NOMO-1 treated with dmso at 0.1 percent for 144 hours (cell line): ENCODE data around the gene PCAT7.
A peak's percentile ranks its signal among the peaks of the same experiment; 100 is the strongest.
"Not testable (repeated sequence)": the region's sequence is repeated elsewhere in the genome, so short reads cannot be mapped to it uniquely, and the experiment has no call there.

Source experiments
- DNase-seq: peaks from one replicate; lab custom pipeline; 2025; ENCODE audit not compliant: unreplicated experiment; lab: John Stamatoyannopoulos, UW

The PCAT7 gene

DNA sequence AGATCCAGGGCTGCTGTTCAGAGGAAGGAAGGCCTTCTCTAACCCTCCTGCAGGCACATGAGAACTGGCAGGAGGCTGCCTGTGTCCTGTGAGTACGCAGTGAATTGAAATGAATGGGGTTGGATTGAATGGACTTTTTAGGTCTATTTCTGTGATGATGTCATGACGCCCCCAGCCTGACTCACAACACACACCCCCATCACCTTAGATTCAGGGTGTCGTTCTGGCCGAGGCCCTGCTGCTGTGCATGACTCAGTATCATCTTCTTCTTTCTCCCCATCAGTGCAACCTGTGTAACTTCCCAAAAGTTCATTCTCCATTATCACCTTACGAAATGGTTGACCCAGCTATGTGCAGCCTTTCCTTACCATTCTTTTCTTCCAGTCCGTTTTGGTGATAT, 5.4 kb downstream of the PCAT7 start:
- DNase-seq = no peak

DNA sequence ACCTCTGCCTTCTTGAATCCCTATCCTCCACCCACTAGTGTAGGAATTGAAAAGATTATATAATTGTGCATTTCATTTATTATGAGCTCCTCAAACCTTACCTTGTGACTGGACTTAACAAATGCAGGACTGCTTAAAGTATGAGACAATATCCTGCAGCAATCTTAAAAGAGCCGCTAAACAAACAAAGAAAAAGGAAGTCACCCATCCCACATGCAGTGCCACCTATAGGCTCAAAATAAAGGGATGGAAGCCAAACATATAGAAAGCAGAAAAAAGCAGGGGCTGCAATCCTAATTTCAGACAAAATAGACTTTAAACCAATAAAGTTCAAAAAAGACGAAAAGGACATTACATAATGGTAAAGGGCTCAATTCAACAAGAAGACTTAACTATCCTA, 8.7 kb downstream of the PCAT7 start:
- DNase-seq = peak; percentile 27

GRCh38 chr9:94564279-94564678, 9.4 kb downstream of the PCAT7 start:
- DNase-seq = not testable (repeated sequence)

DNA sequence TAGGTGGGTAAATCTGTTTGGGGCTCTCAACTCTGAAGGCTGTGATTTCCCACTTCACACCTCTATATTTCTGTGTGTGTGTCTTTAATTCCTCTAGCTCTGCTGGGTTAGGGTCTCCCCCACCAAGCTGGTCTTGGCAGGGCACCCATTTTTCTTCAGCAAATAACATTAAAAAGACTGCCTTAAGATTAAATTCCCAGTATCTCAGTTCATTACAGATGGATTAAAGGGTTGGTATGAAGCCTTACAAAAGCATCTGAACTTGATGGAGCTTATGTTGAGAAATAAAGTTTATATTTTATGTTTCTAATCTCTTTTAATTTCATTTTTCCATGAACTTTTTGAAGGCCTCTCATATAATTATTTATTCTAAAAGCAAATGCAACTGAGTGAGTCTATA, 11.7 kb downstream of the PCAT7 start:
- no peak for DNase-seq

DNA sequence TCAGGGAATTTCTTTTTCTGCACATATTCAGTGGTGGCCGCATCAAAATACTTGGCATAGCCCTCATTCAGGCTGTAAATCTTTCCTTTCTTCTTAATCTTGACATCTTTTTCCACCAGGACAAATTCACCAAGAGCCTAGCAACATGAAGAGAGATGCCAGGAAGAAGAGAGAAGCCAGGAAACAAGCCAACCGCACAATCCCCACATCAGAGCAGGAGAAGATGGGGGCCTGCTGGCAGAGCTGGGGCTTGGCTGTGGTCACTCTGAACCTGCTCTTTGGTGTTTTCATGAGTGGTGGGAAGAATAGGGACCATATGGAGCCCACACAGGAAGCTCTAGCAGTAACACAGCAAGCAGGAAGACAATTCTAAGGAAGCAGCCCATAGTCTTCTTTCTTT, 12.4 kb downstream of the PCAT7 start:
- DNase-seq = no peak

- DNase-seq = no peak
These were observed 13.5 kb downstream of the PCAT7 start for GRCh38 chr9:94568250-94568889.

DNA sequence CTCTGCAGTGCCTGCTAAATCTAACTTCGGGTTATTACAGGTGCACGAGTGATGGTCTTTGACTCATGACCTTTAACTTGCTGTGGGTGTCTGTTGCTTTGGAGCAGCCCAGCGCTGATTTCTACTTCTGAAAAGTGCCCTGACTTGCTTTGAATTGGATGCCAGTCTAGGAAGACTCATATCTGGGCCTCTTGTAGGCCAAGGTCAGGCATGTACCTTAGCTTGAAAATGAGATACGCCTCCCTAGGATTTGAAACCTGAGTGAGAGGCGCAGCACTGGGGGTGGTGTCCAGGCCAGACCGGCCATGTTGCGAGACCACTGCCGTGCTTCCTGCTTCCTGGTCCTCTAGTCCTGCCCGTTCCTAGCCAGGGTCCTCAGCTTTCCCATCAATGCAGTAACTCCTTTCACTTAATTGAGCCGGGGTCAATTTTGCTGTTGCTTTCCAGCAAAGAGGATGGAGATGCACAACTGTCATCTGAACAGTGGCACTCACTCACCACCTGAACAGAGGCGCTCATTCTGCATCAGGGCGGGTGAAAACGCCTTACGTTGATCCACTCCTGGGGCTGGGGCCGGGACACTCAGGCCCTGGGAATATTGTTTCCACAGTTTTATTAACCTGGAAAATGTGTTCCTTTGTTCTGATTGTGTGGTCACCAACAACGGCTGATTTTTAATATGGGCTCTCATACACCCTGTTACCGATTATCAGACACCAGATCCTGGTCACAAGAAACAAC, 14.3 kb downstream of the PCAT7 start:
- no peak for DNase-seq

DNA sequence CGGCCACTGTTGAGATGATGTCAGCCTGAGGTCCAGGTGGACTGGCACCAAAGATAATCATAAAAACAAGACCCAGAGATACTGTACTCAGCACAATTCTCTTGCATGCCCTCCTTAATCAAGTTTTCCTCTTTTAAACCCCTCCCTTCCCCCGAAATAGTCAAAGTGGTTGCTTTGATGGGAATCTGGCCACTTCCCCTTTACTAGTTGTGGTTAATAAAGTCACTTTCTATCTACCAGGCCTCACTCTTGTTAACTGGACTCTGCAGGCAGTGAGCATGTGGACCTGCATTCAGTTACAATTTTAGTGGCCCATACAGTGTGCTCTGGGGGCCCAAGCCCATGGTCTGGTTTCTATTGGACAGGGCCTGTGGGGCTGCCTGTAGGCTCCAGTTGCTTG, 21.2 kb downstream of the PCAT7 start:
- peak; percentile 30 for DNase-seq

DNA sequence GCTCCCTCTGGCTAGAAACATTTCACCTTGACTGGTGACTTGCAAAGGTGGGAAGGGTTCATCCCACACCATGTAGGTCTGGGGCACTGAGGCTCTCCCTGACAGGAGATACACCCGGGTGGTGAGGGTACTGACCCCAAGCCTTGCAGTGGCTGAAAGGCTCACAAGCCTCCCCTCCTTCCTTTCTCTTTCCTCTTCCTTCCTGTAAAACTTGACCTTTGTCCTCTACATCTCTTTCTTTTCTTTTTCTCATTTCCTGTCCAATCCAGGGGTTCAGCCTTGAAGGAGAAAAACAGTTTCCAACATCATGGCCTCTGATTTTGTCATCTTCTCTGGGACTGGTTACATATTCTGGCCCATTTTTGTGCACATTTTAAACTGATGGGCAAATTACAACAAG, 22.2 kb downstream of the PCAT7 start:
- no peak for DNase-seq

DNA sequence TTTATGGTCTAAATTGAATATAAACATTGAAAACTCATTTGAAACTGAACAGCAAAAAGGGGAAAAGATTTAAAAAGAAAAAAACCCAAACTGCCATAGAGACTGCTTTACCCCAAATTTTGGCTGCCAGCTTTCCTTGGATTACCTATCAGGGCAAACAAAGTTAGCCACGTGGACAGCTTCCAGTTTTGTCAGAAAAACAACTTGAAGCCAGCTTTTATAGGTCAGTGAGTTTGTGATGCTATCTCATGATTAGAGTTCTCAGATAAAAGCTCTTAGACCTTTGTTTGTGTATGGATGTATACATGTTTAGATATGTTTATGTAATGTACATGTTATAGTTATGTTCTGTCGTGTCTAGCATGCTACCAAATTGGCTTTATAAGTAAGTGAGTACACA, 22.7 kb downstream of the PCAT7 start:
- DNase-seq = no peak

GRCh38 chr9:94581728-94582127, 26.8 kb downstream of the PCAT7 start:
- no peak for DNase-seq

DNA sequence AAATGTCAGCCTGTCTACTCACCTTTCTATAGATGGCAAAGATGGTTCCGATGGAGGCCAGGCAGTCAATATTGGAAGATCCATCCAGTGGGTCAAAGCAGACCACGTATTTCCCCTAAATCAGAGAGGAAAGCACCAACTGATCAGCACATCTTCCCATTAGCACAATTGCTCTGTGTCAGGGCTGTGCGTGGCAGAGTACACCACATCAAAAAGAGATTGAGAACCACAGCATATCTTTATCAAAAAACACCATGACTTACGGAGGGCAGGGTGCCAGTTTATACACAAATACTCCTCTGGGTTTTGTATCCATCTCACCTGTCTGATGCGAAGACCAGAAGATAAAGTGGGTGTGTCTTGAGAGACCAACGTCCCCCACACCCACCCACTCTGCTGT, 29.7 kb downstream of the PCAT7 start:
- DNase-seq = no peak

GRCh38 chr9:94586316-94586715, 31.4 kb downstream of the PCAT7 start:
- no peak for DNase-seq

DNA sequence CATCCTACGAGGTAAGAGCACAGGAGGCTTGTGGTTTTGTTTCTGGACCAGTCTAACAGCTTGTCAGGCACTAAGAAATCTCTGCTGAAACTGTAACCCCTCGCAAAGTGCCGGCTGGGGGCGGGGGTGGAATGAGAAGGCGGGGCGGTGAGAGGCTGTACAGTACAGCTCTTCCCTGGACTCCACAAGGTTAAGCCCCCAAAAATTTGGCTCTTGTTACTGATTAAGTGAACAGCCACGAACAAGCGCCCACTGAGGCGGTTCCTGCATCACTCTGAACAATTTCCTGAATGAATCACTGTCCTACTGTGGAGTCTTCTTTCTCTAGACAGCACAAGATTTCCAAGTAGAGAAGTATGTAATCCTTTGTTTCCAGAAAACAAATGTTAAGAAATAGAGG, 31.9 kb downstream of the PCAT7 start:
- DNase-seq = no peak

DNA sequence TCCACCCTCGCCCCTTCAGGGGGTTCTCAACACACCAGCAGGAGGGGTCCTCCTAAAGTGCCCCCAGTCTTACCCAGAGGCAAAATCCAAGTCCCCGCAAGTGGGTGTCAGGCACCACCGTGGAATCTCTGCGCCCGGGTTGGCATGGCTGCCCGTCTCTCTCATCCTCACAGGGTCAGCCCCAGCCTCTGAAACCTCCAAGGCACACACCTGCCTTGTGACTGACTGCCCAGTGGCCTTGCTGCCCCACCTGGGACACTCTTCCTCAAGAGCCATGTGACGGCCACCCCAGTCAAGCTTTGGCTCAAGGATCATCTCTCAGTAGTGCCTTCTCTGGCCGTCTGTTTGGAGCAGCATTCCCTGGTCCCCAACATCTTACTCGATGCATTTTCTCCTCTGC, 33.8 kb downstream of the PCAT7 start:
- no peak for DNase-seq

- DNase-seq = not testable (repeated sequence)
These were observed 36.2 kb downstream of the PCAT7 start for GRCh38 chr9:94591046-94591545.

- no peak for DNase-seq
These were observed 37.0 kb downstream of the PCAT7 start for GRCh38 chr9:94591876-94592275.

- DNase-seq = not testable (repeated sequence)
These were observed 37.8 kb downstream of the PCAT7 start for GRCh38 chr9:94592683-94593082.

DNA sequence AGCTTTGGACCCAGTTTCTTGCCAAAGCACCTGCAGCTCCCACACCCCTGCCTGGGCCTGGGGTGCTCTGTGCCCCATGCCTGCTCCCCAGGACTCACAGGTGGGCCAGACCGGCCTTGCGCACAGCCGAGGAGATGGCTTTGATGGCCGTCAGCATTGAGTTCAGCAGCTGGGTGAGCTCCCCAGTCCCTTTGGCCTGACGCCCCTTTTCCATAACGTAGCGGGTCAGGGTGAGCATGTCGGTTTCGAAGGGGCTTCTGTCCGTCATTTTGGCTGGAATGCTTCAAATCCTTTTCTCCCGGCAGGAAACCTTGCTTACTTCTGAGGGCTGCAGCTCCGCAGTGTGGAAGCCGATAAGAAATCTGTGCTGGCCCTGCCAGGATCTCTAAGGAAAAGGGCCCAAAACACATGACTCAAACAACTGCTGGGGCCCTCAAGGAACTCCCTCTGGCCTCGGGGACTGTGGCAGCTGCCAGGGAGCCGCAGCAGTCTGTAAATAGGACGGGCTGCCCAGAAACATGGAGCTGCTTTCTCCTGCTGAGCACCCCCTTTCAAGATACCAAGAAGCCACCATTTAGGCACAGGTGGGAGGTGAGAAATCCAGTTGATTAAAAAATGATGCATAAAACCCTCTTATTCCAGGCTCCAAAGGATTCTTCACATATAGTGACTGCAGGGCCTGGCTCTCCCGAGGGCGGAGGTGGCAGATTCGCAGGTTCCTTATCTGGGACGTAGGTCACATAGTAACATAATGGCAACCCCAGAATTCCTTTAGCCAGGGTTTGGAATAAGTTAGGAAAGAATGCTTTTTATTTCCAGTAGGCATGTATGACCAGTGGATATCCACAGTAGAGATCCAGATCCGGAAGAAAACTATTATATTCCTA, 38.8 kb downstream of the PCAT7 start, which contains the start of gene FBP2:
TSS of gene FBP2 (minus strand) at position 366 of the 887 bp plus-strand sequence. CDS start at position 268, 98 bp downstream.
- DNase-seq = no peak

DNA sequence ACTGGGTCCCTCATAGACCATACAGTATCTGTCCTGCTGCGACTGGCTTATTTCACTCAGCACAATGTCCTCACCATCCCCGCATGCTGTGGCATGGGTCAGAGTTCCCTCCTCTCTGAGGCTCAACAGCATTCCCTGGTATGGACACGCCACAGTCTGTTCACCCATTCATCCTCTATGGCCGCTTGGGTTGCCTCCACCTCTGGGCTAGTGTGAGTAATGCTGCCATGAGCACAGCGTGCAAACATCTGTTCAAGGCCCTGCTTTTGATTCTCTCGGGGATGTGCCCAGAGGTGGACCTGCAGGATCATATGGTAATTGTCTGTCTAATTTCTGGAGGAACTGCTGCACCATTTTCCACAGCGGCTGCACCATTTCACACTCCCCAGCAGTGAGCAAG, 44.2 kb downstream of the PCAT7 start:
- DNase-seq = no peak

DNA sequence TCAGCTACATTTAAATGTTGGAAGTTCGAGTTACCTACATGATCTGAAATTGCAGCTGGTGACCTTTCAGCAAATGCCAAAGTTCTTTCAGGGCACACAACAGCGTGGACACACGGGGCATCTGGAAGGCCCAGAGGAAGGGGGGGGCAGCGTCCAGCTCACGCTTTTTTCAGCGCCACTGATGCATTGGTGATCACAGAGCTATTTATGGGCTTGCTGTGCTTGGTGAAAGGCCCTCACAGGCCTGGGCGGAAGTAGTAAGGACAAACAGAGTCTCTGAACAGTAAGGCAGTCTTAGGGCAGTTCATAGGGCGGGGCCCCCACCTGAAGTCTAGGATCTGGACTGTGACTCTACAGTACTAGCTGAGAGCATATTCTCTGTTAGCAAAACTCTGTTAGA, 45.4 kb downstream of the PCAT7 start:
- no peak for DNase-seq

DNA sequence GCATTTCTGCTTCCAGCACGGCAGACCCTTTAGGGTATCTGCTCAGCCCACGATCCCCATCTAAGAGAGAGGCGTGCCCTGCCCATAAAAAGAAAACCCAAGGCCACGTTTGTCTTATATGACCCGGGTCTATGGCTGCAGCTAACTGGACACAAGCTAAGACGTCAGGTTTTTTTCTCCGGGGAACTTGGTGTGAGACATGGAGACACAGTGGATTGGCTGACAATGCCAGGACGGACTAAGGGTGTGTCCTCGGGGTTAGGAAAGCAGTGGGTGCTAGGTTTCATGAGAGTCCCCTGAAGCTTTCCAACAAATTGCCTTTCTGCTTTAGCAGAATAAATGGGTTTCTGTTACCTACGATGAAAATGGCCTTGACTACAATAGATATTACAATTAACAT, 45.8 kb downstream of the PCAT7 start:
- no peak for DNase-seq
